IPS-15b (cell line): ENCODE measurements around the gene TFAP2B.

Experiments
- H3K27me3 ChIP-seq: one replicate; pipeline ENCODE4 v1.6.1; 2013; ENCODE audit warnings: low read length; ENCODE audit not compliant: control insufficient read depth, insufficient read depth
- H3K36me3 ChIP-seq: one replicate; pipeline ENCODE4 v1.6.1; 2013; ENCODE audit warnings: low read length; ENCODE audit not compliant: control insufficient read depth, insufficient read depth
- H3K4me1 ChIP-seq: one replicate; pipeline ENCODE4 v1.6.1; 2013; ENCODE audit warnings: mild to moderate bottlenecking, low read length; ENCODE audit not compliant: control insufficient read depth, insufficient read depth
- H3K4me3 ChIP-seq: one replicate; pipeline ENCODE4 v1.5.1; 2013; ENCODE audit warnings: low read depth, low read length
- H3K9ac ChIP-seq: one replicate; pipeline ENCODE4 v1.6.1; 2013; ENCODE audit warnings: low read depth, mild to moderate bottlenecking, low read length
- H3K9me3 ChIP-seq: one replicate; pipeline ENCODE4 v1.6.1; 2013; ENCODE audit warnings: mild to moderate bottlenecking, low read length; ENCODE audit not compliant: control insufficient read depth, insufficient read depth

TFAP2B gene

DNA sequence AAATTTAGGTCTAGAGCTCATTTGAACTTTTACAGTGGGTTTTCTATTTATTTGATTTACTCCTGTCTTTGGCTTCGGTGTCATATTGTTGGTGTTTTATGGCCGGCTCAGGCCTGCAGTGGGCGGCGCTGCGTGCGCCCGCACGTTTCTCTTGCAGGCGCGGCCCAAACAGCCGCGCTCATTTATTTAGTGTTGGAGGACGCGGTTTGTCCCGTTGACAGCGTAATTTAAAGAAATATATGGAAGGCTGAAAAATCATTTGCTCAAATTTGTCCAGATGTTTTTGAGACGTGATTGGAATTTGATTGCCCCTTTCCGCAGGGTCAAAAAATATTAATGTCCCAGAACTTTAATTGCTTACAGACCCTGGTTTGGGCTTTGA, 22.1 kb downstream of the TFAP2B start:
- H3K36me3 ChIP-seq: no peaks in the 10 kb centered on the region
- peaks cover 99% of the 10 kb centered on the region for H3K27me3 ChIP-seq
- no peak overlapping the region for H3K4me3 ChIP-seq
- H3K9me3 ChIP-seq: no peaks in the 10 kb centered on the region
- H3K9ac ChIP-seq: no peak overlapping the region
- peaks cover 6% of the 10 kb centered on the region for H3K4me1 ChIP-seq

DNA sequence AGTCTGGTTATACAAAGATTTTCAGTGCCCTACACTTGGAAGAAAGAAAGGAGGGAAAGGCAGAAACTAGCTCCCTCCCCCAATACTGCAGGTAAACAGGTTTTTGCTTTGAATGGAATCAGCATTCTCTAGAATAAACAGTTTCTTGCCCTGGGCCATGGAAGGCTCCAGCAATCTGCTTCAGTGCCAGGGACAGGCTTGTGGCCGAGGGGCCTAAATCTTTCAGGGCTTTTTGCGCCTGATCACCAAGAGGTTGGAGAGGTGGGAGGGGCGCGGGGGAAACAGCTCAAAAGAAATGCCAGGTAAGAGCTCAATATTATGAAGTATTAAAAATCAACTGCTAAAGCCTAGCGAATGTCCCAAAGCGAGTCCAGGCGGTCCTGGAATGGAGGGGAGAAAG, 23.8 kb downstream of the TFAP2B start:
- peaks cover 12% of the 10 kb centered on the region for H3K4me1 ChIP-seq
- peaks cover 99% of the 10 kb centered on the region for H3K27me3 ChIP-seq
- H3K4me3 ChIP-seq: peak overlapping the region; percentile 16
- H3K36me3 ChIP-seq: no peaks in the 10 kb centered on the region
- H3K9me3 ChIP-seq: no peaks in the 10 kb centered on the region
- no peak overlapping the region for H3K9ac ChIP-seq

DNA sequence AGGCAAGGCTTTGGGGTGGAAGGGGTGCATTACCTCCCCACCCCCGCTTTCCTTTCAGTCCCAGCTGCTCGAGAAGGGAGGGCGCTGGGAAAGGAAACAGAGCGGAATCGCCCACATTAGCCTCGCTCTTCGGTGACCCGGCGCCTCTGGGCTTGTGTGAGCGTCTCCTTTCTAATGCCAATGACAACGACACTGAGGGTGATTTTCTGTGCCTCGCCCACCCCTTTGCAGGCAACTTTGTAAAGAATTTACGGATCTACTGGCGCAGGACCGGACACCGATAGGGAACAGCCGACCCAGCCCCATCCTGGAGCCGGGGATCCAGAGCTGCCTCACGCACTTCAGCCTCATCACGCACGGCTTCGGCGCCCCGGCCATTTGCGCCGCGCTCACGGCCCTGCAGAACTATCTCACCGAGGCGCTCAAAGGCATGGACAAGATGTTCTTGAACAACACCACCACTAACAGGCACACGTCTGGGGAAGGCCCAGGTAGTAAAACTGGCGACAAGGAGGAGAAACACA, 24.3 kb downstream of the TFAP2B start:
- peaks cover 99% of the 10 kb centered on the region for H3K27me3 ChIP-seq
- no peaks in the 10 kb centered on the region for H3K36me3 ChIP-seq
- peaks cover 12% of the 10 kb centered on the region for H3K4me1 ChIP-seq
- H3K4me3 ChIP-seq: peak overlapping the region; percentile 16
- no peak overlapping the region for H3K9ac ChIP-seq
- no peaks in the 10 kb centered on the region for H3K9me3 ChIP-seq

DNA sequence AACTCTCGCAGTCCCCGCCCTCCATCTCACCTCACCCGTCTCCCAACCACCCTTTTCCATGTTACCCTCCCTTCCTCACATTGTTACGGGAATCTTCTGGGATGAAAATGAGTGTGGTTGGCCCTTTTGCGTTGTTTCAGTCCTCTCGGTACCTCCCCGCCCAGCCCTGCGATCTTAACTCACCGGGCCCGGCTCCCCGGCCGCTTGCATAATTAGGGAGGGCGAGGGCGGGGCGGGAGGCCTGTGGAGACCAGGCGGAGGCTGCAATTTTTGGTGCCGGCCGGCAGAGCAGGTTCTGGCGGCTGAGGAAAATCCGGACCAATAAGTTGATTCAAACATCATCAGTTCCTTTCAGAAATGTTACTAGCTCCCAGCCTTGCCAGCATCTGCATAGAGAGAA, 25.2 kb downstream of the TFAP2B start:
- Histone ChIP-seq H3K27me3 (peaks cover 99% of the 10 kb centered on the region), H3K9ac (no peak overlapping the region), H3K4me3 (peak overlapping the region; percentile 18), H3K36me3 (no peaks in the 10 kb centered on the region), H3K4me1 (peaks cover 12% of the 10 kb centered on the region), H3K9me3 (no peaks in the 10 kb centered on the region)

DNA sequence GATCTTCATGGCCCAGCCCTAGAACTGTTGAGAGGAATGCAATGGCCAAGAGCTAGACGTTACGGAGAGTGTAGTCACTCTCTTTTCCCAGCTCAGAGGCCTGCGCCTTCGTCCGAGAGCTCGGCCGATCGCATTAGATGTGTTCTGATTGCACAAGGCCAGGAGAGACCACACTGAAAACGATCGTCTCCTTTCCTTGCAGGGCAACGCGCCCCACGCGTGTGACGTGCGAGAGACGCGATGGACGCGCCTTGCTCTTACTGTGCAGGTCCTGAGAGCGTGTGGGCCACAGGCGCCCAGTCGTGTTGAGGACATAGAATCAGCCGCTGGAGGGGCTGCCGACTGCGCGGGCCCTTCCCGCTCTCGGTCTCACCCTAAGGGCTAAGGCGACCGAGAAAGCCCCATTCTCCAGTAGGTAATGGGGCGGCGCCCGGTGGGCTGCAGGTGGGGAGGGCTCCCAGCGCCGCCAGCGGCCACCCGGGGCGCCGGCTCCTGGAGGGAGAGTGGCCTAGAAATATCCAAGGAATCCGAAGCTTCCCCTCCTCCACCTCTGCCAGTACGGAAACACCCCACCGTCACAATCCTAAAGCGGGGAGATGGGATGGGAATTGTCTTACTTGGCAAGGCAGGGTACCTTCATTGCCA, 26.9 kb downstream of the TFAP2B start:
- H3K36me3 ChIP-seq: no peaks in the 10 kb centered on the region
- no peaks in the 10 kb centered on the region for H3K9me3 ChIP-seq
- peaks cover 99% of the 10 kb centered on the region for H3K27me3 ChIP-seq
- H3K4me3 ChIP-seq: peak overlapping the region; percentile 39
- H3K9ac ChIP-seq: no peak overlapping the region
- H3K4me1 ChIP-seq: peaks cover 10% of the 10 kb centered on the region

DNA sequence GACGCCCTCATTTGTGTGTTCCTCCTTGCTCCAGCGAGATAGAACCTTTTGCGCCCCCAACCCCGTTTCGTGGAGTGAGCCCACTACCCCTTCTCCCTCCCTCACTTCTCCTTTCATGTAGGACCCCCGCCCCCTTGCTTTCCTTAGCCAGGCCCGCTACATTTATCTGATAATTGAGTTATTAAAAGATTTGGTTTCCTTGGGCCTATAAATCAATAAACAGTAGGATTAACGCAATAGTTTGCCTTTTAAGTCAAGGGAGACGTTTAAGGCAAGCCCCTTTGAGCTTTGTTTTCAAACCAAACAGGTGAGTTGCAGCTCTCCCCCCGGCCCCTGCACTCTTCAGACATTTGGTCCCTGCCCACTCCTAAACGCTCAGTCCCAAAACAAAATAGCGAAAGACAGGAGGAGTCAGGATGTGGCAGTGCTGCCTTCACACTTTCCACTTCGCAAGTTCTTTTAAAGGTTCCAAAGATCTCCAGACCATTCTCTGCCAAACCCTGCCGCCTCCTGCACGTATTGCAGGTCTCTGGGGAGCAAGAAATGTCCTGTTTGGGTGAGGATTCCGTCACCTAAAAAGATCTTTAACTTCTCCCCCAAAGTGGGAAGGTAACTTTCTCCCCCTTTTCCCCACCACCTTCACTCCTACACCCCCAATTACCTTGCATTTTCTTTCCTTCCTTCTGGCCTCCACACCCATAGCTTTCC, 27.6 kb downstream of the TFAP2B start:
- Histone ChIP-seq H3K36me3 (no peaks in the 10 kb centered on the region), H3K9ac (no peak overlapping the region), H3K4me1 (peaks cover 9% of the 10 kb centered on the region), H3K9me3 (no peaks in the 10 kb centered on the region), H3K27me3 (peaks cover 99% of the 10 kb centered on the region), H3K4me3 (peak overlapping the region; percentile 39)

DNA sequence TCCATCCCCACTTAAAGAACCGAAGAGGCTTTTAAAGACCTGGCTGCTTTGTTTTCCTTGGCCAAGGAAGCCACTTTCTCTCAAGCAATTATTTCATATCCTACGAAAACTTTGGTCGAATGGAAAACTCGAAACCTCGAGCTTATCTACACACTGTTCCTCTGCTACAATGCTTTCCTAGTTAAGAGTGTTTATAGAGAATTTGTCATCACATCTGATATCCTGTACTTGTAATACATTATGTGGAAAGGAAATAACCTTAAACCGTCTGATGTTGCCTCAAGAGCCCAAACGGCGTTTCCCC, 28.1 kb downstream of the TFAP2B start:
- H3K4me3 ChIP-seq: peak overlapping the region; percentile 39

DNA sequence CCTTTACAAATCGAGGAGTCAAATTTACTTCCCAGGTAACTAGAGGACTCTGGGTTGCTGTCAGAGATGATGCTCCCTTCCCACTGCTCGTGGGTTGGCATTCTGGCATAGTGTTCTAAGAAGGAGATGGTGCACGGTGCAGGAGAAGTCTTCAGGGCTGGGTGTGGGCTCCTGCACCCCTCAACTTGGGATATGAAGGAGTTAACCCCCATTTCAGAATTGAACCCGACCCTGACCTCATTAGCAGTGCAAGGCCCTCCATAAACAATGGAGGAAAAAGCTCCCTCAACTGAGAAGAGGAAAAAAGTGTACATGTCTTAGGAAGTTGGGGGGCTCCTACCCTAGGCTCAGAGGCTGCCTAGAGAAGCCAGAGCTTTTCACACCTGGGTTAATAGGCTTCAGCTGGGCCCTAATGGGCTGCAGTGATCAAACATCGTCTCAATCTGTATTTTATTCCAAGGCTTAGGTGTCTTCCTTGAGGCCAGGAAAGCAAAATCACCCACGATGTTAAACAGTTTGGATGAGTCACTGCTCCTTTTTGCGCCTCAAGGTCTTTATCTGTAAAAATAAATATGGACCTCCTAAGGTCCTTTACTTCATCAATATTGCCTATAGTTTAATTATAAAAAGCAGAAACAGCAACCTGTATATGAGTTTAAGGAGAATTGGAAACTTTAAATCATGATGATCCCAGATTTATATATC, 29.4 kb downstream of the TFAP2B start:
- Histone ChIP-seq H3K27me3 (peaks cover 99% of the 10 kb centered on the region), H3K9me3 (no peaks in the 10 kb centered on the region), H3K4me3 (no peak overlapping the region), H3K36me3 (no peaks in the 10 kb centered on the region), H3K9ac (no peak overlapping the region), H3K4me1 (peaks cover 9% of the 10 kb centered on the region)

More for the DNA sequence above, 28.1 kb downstream of the TFAP2B start:
- Histone ChIP-seq H3K27me3 (peaks cover 99% of the 10 kb centered on the region), H3K9ac (no peak overlapping the region), H3K4me1 (peaks cover 9% of the 10 kb centered on the region), H3K9me3 (no peaks in the 10 kb centered on the region), H3K36me3 (no peaks in the 10 kb centered on the region)

DNA sequence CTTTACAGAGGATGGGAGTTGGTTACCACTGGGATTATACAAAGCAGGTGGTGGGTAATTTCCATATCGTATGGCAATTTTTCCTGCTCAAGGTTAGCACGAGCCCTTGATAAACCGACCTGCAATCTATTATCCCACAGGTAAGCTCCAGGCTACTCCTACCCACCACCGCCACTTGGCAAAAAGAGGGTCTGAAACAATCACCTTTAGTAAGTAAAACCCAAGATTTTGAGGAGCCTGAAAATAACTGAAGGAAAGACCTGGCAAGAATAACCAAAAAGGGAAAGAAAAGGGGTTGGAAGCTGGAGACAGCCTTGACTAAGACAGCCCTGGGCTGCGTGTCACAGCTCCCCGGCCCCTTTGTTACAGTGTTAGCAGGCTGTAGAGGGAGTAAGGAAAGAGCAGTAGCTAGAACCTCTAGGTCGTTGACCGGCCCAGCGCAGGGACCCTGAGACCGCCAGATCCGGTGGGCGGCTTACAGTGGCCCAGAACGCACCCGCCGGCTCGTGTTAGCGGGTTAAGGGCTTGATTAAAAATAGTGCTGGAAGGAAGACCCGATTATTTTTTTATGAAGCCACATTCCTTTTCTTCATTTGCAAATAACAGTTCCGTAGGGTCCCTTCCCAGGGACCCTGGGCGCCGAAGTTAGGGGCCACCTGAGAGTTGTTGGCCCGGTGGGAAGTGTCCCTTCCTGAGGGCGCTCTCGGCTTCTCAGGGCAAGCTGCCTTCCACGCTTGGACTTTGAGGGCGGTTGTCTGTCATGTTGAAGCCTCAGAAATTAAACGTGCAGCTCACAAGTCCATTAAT, 30.5 kb downstream of the TFAP2B start:
- H3K9me3 ChIP-seq: no peaks in the 10 kb centered on the region
- no peak overlapping the region for H3K9ac ChIP-seq
- H3K27me3 ChIP-seq: peaks cover 100% of the 10 kb centered on the region
- peaks cover 9% of the 10 kb centered on the region for H3K4me1 ChIP-seq
- H3K4me3 ChIP-seq: peak overlapping the region; percentile 32
- no peaks in the 10 kb centered on the region for H3K36me3 ChIP-seq

DNA sequence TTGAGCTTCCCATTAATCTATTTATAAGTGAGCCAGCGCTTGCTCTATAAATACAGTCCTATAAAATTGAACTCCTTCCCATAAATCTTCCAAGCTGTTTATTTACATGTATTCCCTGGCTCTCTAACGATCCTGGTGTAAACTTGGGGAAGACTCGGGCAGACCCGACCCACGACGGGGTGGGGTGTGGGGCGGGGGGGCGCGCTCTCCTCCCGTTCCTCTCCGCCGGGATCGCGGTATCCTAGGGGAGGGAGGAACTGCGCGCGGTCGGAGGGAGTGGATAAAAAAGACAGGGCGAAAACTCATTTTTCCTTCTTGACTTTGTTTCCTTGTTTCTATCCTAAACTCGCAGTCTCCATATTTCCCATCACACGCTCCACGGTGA, 31.1 kb downstream of the TFAP2B start:
- Histone ChIP-seq H3K4me1 (peaks cover 10% of the 10 kb centered on the region), H3K36me3 (no peaks in the 10 kb centered on the region), H3K9ac (no peak overlapping the region), H3K9me3 (no peaks in the 10 kb centered on the region), H3K27me3 (peaks cover 100% of the 10 kb centered on the region), H3K4me3 (peak overlapping the region; percentile 56)

DNA sequence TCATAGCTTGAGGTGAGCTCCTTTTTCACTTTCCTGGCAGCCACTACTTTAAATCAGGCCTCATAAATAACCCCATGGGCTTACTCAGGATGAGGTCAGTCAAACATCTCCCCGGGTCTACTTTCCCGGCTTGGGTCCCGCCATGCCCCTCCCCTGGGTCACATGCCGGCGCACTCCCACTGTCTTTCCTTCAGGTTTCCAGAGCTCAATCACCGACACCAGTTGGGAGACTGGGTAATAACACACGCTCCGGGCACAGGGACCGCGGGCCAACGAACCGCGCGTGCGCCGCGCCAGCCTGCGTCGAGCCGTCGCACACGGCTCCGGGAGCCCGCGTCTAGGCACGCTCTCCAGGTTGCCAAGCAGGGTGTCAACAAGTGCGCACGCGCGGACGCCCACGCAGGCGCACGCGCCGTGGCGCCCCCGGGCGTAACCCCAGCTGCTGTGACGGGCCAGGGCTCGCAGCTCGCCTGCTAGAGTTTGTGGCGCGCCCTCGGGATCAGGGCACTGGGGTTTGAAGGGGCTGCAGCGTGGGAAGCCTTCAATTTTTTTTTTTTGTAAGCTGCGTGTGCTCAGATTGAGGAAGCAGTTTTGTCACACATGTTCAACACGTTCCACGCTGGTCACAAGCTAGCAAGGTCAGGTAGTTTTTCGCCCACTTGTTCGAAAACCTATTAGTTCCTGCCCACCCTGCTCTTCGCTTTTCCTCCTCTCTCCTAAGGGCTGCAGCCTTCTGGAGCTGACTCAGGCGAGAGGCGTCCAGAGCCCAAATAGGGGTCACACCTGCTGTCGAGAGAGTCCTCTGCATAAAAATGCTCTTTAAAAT, 31.8 kb downstream of the TFAP2B start:
- H3K9me3 ChIP-seq: no peaks in the 10 kb centered on the region
- peak overlapping the region; percentile 56 for H3K4me3 ChIP-seq
- peaks cover 8% of the 10 kb centered on the region for H3K4me1 ChIP-seq
- H3K27me3 ChIP-seq: peaks cover 98% of the 10 kb centered on the region
- H3K9ac ChIP-seq: no peak overlapping the region
- no peaks in the 10 kb centered on the region for H3K36me3 ChIP-seq
